Measurements from ENCODE around the gene NRXN3.

GRCh38 chr14:78501909-78502308, 331.7 kb downstream of the NRXN3 start:
- TF ChIP-seq CTCF (IDR thresholded peaks at IDR 0.05; ENCODE audit: low read length), result no peak
- no peak for TF ChIP-seq EZH2 (IDR thresholded peaks at IDR 0.05; ENCODE audit: borderline replicate concordance, low read length)

Data from OCI-LY1 (cell line).